Stimulated activated CD8-positive, alpha-beta memory T cell treated with anti-CD3 and anti-CD28 coated beads, Interleukin-7, amount 100 ng/mL, for 24 hours (primary cell): ENCODE measurements around the gene FLNB.
"Not testable (repeated sequence)": the region's sequence is repeated elsewhere in the genome, so short reads cannot be mapped to it uniquely, and the experiment has no call there.

Experiments
- DNase-seq: peaks from one replicate; pipeline ENCODE4 v3.0.0-alpha.2; 2020; ENCODE audit warnings: low read depth

Gene FLNB

DNA sequence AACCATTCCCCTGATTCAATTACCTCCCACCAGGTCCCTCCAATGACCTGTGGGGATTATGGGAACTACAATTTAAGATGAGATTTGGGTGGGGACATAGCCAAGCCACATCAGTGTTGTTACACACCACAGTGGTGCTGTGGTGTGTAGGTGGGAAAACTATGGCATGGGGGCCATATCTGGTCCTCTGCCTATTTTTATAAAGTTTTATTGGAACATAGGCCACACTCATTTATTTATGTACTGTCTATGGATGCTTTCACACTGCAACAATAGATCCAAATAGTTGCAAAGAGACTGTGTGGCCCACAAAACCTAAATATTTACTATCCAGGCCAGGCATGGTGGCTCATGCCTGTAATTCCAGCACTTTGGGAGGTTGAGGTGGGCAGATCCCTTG, 46.4 kb downstream of the FLNB start:
- no peak for DNase-seq

GRCh38 chr3:58055314-58055713, 47.1 kb downstream of the FLNB start:
- DNase-seq: no peak

DNA sequence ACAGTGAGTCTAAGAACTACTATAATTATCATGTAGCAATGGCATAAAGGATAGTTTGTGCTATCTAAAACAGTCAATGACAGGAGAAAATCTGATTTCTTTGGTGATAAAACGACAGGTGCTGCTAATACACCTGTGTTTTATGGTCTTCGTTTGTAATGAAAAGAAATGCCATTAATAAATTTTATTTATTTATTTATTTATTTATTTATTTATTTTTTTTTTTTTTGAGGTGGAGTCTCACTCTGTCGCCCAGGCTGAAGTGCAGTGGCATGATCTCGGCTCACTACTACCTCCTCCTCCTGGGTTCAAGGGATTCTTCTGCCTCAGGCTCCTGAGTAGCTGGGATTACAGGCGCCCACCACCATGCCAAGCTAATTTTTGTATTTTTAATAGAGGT, 47.7 kb downstream of the FLNB start:
- not testable (repeated sequence) for DNase-seq

GRCh38 chr3:58058361-58059263, 50.4 kb downstream of the FLNB start:
- DNase-seq: no peak

DNA sequence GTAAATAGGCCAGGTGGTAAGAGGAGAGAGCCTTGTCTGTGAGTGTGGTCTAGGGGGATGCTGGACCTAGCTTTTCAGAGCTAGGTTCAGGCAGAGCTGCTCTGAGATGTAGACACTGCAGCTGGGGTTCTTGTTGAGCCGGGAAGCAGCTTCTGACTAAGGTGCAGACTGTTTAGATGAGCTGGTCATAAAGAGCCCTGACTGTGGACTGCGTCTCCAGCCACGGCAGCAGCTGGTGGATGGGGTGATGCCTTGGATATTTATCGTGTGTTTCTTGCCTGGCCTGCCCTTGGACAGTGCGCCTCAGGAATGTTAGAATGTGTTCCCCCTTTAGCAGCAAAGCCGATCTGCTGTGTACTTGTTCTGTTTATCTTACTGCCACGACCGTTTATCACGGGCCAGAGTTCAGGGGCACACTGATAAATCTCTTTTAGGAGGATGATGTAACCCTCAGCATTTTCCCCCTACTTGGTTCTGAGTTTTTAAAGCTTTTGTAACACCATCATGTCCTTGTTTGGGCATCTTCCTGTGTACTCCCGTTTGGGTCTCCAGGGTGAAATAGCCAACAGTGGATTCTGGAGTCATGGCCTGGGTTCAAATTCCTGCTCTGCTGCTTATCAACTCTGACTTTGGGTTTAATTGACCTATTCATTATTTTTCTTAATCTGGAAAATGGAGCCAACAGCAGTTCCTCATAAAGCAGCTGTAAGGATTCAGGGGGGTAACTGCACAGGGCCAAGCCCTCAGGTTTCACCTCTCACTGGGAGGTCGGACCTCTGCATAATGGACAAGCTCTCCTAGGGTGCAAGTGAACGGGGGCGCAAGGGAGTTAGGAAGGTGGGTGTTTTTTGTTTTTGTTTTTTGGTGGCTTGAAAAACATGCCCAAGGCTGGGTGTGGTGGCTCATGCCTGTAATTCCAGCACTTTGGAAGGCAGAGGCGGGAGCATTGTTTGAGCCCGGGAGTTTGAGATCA, 51.4 kb downstream of the FLNB start:
- no peak for DNase-seq

DNA sequence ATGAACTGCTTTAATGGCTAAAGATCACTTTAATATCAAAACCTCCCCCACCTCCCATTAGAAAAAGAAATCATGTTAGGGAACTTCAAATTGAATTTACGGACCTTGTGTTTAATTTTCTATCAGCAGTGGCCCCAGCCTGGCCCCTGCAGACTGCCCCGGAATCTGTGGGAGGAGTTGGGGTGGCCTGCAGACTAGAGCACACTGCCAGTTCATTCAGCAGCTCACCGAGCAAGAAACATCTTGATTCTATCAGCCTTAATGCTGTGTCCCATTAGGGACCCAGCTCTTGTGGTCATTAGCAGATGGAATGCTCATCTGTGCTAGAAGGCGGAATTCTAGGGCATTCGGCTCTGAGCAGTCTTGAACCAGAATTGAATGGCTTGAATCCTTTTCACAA, 54.2 kb downstream of the FLNB start:
- DNase-seq: no peak

DNA sequence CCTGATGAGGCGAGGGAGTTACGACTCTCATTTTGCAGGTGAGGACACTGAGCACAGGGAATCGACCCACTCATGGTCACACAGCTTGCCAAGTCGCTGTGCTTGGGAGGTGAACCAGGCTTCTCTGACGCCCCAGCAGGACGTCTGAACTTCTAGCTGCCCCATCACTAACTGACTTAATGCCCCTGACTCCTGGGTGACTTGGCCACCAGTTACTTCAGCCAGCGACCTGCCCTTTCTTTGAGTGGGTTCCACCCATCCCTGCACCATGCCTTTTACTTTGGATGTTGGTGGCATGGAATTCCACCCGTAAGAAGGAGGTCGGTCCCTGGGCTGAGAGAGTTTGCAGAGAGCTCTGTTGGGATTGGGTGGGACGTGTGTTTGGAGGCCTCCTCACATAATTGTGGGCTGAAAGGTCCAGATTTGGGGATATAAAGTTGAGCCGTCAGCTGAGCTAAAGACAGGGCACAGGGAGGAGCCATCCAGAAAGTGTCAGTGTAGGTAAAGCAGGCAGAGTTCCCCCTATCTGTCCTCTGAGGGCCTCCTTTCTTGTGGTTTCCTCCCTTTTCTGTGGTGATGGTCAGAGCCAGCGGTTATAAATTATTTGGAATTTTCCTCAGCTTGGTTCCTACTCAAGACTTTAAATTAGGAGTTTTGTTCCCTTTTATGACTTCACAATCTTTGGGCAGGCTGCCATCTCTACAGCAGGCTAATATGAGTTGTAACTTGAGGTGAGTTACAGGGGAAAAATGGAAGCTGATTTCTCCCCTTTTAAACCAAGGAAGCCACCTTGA, 55.0 kb downstream of the FLNB start:
- DNase-seq: no peak

DNA sequence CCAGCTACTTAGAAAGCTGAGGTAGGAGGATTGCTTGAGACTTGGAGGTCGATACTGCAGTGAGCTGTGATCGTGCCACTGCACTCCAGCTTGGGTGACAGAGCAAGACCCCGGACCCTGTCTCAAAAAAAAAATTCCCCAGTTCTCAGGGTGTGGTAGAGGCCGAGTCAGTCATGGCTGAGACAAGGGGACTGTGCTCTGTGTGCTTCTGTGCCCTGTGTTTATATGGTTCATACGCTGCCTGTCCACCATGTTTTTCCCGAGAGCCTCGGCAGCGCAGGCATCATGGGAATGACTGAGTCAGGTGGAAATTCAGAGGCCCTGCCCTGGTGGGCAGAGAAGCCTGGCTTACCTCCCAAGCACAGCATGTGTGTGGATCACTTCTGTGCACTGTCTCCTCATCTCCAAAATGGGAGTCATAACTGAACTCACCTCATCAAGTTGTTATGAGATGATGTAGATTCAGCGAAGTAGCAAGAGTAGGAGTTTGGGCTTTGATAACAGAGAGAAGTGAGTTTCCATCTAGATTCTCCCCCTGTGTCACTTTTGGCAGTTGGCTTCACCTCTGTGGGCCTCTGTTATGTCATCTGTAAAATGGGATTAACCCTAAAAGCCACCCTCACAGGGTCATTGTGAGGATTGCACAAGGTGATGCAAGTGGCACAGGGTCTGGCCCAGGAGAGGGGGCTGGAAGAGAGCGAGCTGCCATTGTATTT, 56.9 kb downstream of the FLNB start:
- DNase-seq: no peak

DNA sequence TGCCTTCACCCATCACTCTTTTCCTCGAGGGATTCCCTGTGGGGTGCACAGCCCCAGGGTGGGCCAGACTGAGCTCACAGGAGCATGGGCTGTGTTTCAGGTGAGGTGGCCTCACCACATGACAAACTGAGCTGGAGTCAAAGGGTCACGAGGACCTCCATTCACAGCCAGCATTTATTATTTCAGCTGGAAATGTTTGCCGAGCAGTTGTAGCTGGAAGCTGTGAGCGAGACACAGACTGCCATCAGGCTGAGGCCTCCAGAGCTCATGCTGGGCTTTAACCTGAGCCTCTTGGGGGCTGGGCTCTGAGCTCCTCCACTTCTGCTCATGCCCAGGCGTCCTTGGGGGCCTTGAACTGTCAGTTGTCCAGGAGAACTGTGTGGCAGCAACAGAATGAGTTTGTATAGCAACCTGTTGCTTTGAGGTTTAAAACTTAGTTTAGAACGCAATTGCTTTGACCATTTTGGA, 57.5 kb downstream of the FLNB start:
- DNase-seq: no peak

DNA sequence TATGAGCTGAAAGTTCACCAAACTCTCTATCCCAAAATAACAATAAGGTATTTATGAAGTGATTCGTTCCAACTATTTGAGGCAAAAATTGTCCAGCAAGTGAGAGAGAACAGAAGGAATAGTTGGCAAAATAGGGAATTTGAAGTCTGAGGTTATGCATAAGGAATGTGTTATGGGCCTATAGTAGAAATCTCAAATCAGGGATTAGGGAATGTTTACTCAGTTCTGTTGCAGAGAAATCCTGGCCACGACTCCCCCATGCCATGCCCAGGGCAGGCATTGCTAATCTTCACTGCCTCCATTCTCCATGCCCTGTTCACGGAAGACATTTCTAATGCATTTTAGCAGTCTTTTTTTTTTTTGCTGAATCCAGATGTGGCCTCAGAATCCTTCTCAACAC, 58.6 kb downstream of the FLNB start:
- DNase-seq: no peak

DNA sequence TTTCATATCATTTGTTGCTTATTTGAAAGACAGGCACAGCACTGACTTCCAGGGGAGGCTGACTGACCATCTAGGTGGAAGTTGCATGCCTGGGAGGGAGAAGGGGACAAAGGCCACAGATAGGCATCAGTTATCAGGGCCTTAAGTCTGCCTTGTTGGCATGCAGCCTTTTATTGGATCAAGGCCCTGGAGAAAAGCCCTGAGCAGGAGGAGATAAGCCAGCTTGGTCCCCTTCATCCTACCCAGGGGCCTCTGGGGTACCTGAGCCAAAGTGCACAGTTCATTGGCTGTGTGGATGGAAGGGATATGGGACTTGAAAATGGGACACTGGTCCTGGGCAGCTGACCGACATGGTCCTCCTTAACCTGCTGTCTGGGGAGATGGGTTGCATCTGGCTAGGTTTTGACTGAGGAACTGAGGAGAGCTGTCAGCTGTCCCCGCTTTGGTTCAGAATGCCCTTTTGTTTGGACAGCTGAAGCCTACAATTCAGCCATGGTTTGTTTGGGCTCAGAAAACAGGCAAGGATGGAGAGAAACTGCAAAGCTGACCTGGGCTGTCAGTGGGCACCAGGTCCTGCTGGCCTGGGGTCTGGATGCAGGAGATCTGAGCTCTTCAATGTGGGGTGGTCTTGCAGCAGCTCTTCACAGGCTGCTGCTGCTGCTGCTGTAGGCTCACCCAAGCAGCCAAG, 60.0 kb downstream of the FLNB start:
- DNase-seq: no peak

GRCh38 chr3:58071480-58071971, 63.3 kb downstream of the FLNB start:
- DNase-seq: no peak

DNA sequence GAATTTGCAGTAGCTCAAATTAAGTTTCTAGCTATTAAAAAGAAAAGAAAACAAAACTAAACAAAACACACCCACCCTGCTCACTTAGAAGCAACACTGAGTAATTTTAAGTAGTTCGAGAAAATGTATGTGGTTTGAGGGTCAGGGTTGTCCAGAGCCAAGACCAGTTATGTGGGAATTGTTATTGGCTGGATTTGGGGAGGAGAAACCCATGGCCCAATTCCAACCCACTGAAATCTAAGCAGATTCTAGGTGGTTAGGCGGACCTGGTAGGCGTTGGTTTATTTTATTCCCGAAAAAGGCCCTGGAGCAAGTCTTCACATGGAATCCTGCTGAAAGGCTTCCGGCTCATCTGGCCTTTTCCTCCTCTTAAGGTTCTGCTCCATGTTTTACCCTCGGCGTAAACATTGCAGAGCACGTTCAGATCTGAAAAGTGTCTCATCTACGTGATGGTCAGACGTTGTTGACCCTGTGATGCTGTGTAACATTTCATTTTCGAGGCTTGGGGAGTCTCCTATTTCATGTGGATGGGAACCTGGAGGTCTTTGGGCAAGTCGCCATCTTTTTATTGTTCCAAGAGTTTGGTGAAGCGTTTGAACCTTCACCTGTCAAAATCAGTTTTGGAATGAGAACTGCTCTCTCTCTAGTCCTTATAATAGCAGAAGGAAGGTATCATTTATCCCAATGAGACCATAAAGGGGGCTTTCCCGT, 64.0 kb downstream of the FLNB start:
- DNase-seq: no peak

GRCh38 chr3:58072763-58073130, 64.5 kb downstream of the FLNB start:
- no peak for DNase-seq

- DNase-seq: no peak
These were observed 65.3 kb downstream of the FLNB start for GRCh38 chr3:58073301-58074108.

GRCh38 chr3:58074116-58074715, 66.0 kb downstream of the FLNB start:
- DNase-seq: no peak

DNA sequence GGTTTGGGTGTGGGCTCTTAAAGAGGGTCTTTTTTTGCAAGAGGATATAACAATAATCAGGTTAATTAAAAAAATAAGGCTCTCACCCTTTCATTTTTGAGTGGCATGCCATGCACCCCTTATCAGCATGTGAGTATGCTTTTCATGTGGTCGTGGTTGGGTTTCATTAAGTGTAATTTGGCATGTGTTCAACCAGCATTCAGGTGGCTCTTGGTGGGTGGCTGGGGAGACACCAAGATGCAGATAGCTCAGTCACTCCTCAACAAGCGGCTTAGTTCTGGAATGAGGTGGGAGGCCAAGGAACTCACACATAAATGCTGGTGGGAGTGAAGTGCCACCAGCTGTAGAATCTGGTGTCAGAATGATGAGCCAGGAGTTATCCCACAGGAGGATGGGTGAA, 66.8 kb downstream of the FLNB start:
- DNase-seq: no peak

DNA sequence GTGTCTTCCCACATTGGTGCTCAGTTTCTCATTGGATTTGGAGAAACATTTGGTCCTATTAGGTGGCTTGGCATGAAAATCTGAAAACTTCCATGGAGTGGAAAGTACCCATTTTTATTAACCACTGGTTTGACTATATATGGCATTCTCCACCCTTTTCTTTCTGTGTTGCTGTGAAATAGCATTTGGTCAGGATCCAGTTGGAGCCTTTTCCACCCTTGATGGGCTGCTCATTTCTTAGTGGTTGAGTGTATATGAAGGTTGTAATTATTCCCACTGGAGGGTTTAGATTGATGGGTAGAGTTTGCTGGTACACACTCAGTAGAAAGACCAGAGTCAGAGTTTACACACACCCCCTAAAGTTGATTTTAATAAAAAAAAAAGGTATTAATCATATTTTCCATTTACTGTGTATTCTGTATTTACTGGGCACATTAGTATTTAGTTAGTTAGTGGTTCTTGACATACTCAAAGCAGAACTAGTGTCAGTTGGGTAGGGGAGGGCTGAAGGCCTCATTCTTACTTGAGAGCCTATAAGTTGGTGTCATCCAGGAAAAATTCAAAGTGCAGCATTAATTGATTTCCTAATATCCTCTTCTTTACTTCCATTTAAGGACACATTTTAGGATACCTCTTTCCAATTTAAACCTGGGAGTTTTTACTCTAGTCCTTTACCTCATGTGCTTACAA, 69.5 kb downstream of the FLNB start:
- DNase-seq: no peak
